ENCODE data around the gene SDS.
A peak's percentile ranks its signal among the peaks of the same experiment; 100 is the strongest.

SDS gene

DNA sequence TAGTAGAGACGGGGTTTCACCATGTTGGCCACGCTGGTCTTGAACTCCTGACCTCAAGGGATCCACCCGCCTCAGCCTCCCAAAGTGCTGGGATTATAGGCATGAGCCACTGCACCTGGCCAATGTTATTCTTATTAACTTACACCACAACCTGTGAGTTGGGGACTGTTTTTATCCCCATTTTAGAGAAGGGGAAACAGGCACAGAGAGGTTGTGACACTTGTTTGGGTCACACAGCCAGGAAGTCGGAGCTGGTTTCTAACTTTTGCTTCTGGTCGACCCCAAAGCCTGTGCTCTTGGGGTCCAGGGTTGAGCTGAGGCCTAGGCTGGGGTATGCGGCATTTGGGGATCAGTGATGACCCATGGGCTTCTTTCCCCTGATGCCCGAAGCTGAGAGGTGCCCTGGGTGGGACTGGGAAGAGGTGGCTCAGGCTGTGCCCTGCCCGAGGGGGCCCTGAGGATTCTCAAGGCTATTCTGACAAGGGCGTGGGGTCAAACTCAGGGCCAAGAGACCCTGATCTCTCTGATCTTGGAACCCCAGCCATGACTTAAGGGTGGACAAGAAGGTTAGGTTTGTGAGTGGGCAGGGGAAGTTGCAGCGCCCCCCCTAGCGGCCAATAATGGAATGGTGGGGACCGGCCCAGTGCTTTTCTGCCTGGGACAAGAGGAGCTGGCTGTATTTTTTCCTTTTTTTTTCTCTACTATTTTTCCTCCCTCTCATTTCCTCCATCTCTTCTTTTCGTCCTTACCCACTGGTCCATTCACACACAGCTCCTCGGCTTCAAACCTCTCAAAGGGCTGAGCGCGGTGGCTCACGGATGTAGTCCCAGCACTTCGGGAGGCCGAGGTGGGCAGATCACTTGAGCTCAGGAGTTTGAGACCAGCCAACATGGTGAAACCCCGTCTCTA, 21.5 kb upstream of the SDS start:
- peak; percentile 43 for DNase-seq

GRCh38 chr12:113424456-113424855, 20.8 kb upstream of the SDS start:
- DNase-seq = no peak

- no peak for DNase-seq
Measured at GRCh38 chr12:113422886-113423669, 19.4 kb upstream of the SDS start.

DNA sequence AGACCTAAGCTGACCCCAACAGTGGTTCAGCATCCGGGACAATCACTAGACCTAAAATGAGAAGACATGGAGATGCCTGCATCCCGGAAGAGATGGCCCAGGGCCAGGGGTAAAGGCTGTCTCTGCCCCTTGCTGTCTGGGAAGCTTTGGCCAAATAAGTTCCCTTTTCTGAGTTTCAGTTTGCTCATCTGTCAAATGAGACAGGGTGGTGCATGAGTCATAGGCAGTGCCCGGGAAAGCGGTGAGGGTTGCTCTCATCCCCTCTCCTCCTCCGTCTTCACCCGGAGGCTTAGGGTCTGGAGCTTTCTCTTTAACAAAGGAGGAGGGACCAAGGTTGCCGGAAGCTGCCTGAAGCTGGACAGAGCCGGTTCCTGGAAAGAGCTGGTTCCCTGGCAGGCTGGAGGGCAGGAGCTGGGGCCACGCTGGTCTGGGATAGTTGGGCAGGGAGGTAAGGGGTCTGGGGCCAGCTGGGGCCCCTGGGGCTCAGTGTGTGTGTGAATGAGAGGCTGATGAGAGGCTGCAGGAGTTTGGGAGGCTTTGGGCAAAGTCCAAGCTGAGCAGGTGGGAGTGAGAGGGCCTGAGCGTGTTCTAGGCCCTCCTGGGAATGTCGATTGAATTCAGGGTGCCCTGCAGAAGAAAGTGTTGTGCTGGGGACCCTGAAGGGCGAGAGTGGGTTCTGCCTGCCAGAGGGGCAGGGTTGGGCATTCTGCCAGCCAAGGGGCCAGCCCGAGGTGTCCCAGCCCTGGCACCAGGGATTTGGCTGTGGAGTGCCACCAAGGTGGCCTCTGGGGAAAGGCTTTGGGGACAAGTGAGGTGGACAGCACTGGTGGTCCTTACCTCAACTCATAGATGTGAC, 18.6 kb upstream of the SDS start, which contains the start of gene SDSL:
TSS of gene SDSL (plus strand) at position 351 of the 856 bp plus-strand sequence. CDS start 5,603 bp downstream, outside the sequence.
- DNase-seq = peak; percentile 88

- DNase-seq = no peak
Measured at GRCh38 chr12:113420996-113421595, 17.4 kb upstream of the SDS start.

DNA sequence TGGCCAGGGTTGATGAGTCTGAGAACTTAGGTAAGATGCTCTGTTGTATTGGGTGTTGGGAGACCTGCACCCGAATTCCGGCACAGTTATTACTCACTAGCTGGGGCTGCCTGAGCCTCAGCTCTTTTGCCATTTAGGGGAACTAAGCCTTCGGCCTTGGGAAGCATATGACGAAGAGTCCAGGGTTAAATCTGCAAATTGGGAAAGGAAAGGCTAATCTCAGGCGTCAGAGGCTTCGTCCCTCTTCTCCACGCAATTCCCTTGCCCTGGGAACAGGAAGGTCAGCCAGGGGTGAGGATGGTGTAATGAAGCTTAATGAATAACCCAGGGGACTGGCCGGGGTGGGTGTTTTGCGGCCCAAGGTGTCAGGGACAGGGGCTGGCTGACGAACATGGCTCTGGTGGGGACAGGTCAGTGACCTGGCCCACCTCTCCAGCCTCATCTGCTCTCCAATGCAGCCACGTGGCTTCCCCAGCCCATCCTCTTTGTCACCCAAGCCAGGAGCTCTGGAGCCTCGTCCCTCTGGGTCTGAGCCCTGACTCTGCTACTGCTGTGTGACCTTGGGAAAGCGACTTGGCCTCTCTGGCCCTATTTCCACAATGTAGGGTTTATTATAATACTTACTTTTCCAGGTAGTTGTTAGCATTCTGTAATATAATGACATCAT, 14.7 kb upstream of the SDS start:
- DNase-seq = no peak

- no peak for DNase-seq
Measured at GRCh38 chr12:113416091-113416754, 12.5 kb upstream of the SDS start.

- DNase-seq = no peak
Measured at GRCh38 chr12:113414519-113415038, 10.9 kb upstream of the SDS start.

DNA sequence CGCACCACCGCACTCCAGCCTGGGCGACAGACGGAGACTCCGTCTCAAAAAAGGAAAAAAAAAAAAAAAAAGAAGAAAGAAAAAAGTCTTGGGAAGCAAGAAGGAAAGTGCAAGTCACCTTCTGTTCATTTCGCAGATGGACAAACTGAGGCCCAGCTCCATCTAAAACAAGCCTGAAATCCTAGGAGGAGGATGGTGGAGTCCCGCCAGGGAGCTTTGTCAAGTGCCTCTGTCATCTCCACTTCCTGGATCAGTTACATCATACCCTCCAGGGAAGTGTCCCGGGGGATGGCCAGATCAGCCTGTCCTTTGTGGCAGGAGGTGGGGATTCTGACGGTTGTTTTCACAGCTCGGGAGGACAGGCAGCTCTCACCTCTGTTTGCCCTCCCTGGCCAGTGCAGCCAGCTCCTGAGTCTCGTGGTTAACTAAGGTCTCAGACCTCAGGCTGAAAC, 9.8 kb upstream of the SDS start:
- no peak for DNase-seq

DNA sequence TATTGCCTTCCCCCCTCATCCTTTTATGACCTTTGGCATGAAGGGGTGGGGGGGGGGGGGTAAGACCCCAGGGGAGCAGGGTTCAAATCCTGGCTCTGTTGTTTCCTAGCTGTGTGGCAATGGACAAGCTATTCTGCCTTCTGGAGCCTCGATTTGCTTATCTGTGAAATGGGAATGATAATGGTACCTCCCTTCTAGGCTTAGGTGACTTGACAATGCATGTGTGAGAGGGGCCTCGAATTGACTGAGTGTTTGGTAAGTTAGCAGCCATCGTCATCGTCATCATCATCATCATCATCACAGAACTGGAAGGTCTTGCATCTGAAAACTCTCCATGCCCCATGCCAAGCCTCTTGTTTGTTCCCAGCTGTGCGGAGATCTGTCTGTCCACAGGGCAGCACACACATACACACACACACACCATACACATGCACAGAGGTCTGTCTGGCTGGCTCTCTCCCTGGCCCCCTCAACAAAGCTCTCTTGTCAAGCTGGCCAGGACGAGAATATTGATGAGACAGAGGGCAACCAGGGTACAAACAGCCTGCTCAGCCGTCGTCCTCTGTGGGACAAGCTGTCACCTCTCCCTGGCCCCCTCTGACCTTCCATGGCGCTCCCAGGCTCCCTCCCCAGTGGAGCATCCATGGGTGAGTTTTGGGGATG, 5.9 kb upstream of the SDS start:
- no peak for DNase-seq

DNA sequence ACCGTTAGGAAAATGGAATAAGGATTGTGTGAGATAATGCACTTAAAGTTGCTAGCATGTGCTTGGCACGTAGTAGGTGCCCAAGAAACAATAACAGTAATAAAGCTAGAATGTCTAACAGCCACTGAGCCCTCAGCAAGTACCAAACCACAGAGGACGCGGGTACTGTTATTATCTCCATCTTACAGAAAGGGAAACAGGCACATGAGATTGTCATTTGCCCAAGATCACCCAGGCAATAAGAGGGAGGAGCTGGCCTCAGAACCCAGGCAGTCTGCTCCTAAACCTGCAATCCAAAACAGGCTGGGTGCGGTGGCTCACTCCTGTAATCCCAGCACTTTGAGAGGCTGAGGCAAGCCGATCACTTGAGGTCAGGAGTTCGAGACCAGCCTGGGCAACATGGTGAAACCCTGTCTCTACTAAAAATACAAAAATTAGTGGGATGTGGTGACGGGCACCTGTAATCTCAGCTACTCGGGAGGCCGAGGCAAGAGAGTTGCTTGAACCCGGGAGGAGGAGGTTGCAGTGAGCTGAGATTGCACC, 5.1 kb upstream of the SDS start:
- DNase-seq = no peak

- DNase-seq = no peak
Measured at GRCh38 chr12:113407931-113408600, 4.4 kb upstream of the SDS start.

- no peak for DNase-seq
Measured at GRCh38 chr12:113405694-113406093, 2.0 kb upstream of the SDS start.

- DNase-seq = no peak
Measured at GRCh38 chr12:113402586-113403260, 964 bp downstream of the SDS start.

- DNase-seq = no peak
Measured at GRCh38 chr12:113401066-113402000, 2.4 kb downstream of the SDS start.

GRCh38 chr12:113400362-113400761, 3.3 kb downstream of the SDS start:
- DNase-seq = no peak

GRCh38 chr12:113399490-113399889, 4.2 kb downstream of the SDS start:
- DNase-seq = no peak
